Amniotic stem cell (primary cell): Measurements from ENCODE around the gene SMIM27.
"Not testable (repeated sequence)": the region's sequence is repeated elsewhere in the genome, so short reads cannot be mapped to it uniquely, and the experiment has no call there.

Source experiments
- DNase-seq: peaks from one replicate; lab custom pipeline; 2025; lab: John Stamatoyannopoulos, UW

Gene SMIM27, protein sequence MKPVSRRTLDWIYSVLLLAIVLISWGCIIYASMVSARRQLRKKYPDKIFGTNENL

DNA sequence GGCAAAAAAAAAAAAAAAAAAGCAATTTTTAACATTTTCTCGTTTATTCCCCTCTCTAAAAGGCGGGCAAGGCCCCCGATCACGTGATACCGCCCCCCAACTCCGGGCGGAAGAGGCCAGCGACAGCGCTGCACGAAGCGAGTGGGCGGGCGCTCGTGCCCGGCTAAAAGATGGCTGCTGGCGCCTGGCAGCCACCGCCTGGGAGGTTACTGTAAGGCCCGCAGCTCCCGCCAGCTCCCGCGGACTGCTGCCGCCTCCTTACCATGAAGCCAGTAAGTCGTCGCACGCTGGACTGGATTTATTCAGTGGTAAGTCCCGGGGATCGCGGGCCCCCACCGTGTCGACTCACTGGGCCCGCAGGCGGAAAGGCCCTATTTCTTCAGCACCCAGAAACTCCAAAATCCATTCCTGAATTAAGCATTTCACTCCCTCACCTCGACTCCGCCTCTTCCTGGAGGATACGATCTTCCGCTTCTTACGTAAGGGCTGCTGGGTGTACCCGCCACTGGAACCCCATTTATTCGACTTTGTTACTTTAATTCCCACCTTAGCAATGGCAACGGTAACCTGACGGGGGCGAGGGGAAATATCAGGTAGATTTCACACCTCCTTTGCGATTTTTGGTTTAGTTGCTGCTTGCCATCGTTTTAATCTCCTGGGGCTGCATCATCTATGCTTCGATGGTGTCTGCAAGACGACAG is at the start of gene SMIM27, which contains the start of gene TOPORS:
Gene SMIM27 (plus strand): TSS at position 156 of the 701 bp plus-strand sequence. CDS start 108 bp downstream, at position 264.
Gene TOPORS (minus strand): TSS at position 415 of the 701 bp plus-strand sequence. CDS start 150 bp downstream, at position 265.
- DNase-seq = peak; percentile 87

DNA sequence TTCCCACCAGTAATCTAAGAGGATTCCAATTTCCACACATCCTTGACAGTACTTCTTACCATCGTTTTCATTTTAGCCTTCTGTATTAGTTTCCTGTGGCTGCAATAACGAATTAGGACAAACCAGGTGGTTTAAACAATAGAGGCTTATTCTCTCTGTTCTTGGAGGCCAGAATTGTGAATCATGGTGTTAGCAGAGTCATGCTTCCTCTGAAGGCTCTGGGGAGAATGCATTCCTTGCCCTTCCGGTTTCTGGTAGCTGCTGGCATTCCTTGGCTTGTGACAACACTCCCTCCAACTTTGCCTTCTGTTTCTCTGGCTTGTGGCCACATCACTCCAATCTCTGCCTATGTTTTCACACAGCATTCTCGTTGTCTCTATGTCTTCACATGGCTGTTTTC is 49.7 kb upstream of the SMIM27 start:
- no peak for DNase-seq

DNA sequence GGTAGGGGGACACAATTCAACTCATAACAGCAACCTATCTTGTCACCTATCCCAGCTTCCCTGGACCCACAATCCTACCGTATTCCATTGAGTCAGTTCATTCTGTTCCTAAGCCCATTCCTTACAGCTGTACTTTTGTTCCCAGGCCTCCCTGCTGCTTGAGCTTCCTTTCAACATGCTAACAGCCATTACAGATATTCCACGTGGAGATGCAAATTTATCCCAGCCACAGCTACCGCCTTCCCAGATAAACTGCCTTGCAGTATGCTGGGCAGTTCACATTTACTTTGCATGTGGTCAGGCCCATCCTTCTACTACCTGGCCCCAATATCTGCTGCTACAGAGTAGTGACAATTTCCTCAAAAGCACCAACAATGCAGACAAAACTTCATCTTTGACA is 49.1 kb upstream of the SMIM27 start:
- DNase-seq = no peak

DNA sequence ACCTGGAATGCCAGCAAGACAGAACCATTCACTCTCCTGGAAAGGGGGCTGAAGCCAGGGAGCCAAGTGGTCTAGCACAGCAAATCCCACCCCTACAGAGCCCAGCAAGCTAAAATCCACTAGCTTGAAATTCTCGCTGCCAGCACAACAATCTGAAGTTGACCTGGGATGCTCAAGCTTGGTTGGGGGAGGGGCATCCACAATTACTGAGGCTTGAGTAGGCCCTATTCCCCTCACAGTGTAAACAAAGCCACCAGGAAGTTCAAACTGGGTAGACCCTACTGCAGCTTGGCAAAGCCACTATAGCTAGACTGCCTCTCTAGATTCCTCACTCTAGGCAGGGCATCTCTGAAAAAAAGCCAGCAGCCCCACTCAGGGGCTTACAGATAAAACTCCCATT is 43.4 kb upstream of the SMIM27 start:
- DNase-seq = no peak

DNA sequence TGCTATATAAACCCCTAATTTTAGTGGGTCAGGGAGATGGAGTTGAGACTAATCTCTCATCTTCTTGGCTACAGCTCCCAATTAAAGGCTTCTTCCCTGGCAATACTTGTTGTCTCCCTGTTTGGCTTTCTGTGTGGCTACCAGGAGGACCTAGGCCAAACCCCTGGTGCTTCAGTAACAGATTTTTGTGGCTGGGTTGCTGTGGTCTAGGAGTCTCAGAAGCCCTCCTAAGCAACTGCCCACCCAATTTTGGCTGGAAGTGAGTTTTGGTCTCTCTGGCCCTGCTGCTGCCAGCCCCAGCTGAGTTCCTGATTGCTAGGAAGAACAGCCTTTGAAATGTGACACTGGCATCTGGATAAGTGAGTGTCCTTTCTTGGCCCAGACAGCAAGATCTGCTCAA is 35.9 kb upstream of the SMIM27 start:
- no peak for DNase-seq

DNA sequence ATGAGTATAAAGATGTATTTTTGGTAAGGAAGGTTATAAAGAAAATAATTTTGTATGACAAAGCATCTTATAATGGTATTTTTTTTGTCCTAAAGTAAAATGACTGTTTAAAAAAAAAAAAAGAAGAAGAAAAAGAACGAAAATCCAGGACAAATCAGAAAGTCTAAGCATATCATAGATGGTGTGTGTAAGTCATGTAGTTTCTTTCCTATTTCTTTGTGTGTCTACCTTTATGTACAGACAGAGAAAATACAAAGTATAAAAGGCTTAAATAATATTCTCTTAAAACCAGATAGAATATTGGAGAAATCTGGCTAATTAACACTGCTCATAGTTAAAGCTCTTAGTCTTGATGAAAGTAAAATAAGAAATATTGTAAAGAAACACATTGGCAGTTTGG is 33.9 kb upstream of the SMIM27 start:
- no peak for DNase-seq

DNA sequence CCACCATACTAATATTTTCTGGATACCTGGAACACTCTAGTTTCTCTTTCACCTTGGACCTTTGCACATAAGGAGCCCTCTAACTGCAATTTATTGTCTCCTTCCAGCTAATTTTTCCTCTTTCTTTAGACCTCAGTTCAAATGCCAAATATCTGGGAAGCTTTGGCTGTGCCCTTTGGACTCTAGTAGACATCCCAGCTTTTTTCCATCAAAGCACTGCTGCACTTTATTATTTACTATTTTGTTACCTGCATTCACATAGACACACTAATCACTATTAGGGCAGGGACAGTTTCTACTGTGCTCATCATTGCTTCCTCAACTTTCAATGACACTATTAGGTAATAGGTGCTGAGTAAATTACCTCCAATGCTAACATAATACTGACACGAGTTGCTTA is 28.2 kb upstream of the SMIM27 start:
- no peak for DNase-seq

DNA sequence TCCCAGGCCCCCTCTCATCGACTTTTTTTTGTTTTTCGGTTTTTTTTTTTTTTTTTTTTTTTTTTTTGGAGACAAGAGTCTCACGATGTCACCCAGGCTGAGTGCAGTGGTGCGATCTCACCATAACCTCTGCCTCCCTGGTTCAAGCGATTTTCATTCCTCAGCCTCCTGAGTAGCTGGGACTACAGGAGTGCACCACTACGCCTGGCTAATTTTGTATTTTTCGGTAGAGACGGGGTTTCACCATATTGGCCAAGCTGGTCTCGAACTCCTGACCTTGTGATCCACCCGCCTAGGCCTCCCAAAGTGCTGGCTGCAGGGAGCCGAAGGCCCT is 27.6 kb upstream of the SMIM27 start:
- DNase-seq = not testable (repeated sequence)

DNA sequence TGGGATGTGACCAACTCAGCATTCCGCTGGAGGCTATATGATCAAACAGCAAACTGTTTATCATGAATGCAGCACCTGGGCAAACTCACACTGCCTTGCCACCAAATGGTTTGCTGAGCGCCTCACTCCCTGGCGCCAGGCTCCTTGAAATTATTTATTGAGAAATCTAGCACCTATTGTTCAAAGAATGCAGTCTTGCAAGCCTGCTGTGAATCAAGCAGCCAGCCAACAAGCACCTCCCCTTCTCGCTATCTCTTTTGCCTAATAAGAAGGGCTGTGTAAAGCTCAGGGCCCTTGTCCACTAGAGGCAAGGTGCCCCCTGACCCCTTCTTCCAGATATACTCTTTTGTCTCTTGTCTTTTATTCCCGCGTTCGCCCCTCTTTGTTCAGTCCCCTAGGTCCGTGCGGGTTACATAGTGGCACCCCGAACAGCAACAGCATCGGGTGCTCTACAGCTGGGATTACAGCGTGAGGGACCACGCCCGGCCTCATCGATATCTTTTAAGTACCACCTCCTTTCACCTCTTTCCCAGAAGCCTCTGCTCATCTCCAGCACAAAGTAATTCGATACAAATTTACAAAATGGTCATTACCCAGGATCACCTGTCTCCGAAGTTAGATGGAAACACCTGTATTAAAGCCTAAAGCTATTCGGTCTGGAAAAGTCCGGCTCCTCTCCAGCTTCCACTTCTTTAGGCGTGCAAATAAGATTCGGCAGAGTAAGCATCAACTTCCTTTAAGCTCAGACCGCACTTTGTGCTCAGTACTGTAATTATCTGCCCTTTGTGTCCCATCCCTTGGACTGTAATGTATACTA is 27.0 kb upstream of the SMIM27 start:
- no peak for DNase-seq

DNA sequence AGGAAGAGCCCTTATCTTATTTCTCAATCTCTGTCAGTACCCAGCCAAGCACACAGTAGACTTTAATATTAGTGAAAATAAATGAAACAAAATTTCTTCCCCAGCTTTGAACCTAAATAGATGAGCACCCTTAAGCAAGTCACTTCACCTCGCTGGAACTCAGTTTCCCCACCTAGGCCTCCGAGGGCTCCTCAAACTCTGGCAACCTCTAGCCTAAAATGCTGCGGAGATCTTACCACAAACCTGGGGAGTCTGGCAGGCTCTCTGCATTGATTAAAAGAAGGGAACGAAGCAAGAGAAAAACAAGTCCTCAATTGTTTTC is 26.5 kb upstream of the SMIM27 start:
- no peak for DNase-seq

DNA sequence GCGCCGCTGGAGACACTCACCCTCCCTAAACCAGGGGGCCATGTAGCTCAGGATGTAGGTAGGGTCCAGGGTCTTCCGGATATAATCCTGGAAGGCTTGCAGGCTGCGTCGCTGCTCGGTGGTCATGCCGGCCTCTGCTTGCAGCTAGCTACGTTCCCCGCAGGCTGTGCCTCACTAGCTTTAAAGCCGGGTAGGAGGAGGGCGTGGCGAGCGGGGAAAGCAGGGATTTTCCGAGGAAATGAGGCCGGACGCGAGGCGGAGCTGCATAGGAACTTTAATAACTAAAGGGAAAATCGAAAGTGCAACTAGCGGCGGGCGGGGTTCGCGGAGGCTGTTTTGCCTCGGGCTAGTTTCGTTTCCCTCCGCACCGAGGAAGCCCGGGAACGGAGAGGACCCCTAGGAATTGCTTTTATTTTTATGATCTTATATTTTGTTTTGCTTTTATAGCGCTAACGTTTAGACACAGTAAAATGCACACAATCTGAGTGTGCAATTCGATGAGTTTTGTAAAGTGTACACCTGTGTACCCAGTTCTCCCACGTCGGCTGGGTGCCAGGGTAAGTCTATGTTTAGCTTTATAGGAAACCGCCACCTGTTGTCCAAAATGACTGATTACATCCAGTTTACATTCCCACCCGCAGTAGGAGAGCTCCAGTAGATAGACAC is 26.0 kb upstream of the SMIM27 start, which contains the start of gene RIGI:
Gene RIGI (minus strand): TSS at position 156 of the 666 bp plus-strand sequence. CDS start 30 bp downstream, at position 126.
- DNase-seq = peak; percentile 86

DNA sequence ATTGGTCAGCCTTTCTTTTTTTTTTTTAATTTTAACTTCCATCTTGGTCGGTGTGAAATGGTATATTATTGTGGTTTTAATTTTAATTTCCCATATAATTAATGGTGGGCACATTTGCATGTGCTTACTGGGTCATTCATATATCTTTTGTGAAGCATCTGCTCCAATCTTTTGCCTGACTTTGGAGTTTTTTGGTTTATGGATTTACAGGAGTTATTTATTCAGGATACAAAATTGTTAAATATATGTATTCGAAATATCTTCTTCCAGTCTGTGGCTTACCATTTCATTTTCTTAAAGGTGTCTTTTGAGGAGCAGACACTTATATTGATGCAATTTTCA is 25.4 kb upstream of the SMIM27 start:
- no peak for DNase-seq

DNA sequence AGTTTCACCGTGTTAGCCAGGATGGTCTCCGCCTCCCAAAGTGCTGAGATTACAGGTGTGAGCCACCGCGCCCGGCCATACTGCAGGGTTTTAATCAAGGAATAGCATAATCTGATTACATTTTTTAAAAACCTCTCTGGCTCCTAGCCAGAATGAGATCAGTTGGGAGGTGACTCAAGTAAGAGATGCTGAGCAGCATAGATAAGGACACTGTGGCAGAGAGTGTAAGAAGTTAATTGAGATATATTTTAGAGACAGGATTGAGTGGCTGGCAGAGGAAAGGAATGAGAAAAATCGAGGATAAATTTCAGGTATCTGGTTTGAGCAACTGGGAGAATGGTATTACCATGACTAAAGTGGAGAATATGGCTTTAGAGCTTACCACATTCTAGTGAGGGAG is 18.8 kb upstream of the SMIM27 start:
- no peak for DNase-seq

DNA sequence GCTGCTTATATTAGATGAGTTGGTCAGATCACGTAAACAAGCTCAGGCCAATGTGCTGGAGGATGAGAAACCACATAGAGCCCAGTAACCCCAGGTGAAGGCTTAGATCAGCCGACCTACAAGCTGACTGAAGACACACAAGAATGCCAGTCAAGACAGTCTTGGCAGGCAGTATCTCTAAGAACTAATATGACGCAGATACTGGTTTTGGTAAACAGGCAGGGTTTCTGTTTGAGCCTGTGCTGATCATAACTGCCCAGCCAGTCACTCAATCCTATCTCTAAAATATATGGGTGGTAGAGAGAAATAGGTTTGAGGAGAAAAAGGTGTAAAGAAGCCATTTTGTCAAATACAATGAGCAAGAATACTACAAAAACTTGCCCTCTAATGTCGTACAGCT is 18.3 kb upstream of the SMIM27 start:
- DNase-seq = no peak

DNA sequence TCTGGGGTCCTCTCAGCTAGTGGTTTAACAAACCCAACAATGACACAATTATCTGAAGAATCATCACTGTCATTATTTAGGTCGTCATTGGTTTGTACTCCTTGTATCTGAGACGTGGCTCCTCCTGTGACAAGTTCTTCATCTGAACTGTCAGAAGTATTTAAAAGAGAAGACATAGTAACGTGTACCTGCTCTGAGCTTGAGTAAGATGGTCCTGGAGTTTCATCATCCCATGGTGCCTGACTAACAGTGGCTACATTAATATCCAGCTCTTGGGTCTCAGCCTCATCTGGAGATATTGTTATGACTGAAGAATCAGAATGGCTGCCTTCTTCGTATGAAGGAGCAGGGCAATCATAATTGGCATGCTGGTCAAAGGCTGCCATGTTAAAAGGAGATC is 9.1 kb upstream of the SMIM27 start:
- no peak for DNase-seq

DNA sequence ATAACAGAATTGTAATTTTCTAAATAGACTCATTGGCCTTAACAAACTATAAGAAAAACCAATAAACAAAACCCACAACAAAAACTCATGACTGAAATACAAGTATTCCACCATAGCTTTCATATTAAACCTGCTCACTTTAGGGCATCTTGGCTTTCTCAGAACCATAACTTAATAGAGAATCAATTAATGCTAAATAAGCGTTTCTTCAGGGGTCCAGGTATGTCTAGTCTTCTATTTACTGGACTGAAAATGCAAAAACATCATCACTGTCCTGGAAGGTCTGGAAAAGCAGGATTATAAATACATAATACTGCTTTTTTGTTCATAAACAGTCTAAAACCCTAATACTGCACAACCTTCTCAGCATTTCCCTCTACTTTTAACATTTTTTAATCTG is 6.2 kb upstream of the SMIM27 start:
- DNase-seq = no peak

DNA sequence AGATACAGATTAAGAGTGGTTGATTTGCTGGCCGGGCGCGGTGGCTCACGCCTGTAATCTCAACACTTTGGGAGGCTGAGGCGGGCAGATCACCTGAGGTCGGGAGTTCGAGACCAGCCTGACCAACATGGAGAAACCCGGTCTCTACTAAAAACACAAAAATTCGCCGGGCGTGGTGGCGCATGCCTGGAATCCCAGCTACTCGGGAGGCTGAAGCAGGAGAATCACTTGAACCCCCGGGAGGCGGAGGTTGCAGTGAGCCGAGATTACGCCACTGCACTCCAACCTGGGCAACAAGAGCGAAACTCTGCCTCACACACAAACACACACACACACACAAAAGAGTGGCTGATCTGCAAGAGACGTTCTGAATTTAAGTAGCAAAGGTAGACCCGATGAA is 3.9 kb upstream of the SMIM27 start:
- not testable (repeated sequence) for DNase-seq

DNA sequence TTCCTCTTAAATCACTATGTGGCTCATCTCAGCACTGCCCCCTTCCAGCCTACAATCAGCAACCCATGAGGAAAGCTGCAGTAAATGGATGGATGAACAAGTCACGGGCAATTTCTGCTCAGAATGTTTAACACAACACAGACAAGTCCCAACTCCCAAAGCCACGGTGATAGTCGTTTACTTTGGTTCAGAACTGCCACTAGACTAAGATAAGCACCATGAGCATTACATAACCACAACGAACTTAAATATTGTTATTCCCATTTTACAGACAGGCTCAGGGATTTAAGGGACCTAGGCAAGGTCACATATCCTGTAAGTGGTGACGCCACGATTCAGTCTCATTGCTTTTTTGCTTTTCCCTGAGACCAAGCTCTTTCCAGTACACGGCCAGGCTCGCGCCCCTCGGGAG is 2.0 kb upstream of the SMIM27 start:
- DNase-seq = no peak

DNA sequence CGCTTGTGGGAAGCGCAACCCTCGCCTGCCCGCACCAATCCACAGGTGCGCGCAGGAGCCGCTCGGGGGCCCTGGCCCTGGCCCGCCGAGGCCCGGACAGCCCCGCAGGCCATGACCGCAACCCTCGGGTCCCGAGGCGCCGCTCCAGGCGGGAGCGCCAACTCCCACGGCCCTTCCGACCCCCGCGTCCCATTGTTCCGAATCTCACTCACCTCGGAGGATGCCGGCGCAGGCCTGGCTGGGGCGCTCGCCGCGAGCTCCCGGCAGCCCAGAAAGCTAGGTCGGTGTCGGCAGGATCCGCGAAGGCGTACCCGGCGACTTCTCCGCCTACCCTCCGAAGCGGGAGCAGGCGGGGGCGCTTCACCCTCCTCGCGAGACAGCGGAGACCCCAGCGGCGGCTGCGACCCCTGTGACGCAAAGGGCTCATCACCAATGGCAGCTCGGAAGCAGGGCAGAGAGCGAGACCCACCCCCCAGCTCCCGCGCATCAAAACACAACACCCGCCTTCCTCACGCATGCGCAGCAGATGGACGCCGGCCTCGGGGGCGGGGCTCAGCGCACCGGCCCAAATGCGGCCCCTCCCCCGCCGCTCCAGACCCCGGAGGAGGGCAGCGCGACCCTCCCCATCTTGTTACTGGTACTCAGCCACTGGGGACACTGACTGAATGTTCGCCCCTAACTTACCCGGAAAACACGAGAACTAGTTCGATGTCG is 1.4 kb upstream of the SMIM27 start:
- DNase-seq = peak; percentile 77

DNA sequence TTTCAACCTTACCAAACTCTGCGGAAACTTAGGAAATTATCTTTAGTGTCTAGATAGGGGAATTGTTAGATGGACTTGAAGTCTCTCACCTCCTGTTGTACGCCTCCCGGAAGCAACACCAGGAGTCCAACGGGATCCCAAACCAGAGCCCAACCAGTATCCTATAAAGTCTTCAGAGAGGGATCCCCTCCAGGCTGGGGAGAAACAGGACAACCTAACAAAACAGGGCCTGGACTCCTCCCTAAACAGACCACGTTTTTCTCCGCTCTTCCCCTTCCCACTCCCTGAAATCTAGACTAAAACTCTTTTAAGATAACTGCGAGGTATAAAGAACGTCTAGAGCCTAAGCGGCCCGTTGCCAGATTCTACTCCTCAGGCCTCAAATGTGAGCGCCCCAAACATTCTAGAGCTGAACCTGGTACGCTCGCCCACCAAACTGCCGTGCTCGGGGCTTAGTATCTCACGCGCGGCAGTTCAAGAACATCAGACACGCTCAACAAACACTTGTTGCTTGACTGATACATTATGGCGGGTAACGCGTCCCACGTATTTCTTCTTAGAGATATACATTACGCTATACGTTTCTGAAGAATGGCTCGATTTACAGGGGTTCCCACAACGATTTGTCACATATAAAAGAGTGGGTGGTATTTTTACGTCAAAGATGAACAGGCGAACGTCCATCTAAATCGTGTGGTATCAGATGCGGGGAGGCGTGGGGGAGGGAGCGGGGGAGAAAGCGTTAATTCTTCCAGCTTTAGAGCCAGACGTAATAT is 663 bp upstream of the SMIM27 start:
- DNase-seq = peak; percentile 13

DNA sequence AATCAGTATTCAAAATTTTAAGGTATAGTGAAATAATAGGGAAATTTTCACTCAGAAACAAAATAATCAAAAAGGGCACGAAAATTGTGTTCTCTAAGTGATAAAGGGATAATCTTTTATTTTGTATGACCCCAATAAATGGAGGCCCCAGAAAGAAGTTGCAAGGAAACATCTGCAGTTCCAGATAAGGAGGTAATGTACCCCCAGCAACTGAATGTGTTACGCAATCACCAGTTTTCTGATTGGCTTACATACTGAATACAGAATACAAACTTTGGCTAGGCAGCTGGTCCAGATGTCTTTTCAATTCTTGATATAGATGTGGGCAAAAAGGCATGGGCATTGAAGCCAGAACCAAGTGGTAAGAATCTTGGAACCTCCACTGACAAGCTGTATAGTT is 2.0 kb downstream of the SMIM27 start:
- DNase-seq = no peak

DNA sequence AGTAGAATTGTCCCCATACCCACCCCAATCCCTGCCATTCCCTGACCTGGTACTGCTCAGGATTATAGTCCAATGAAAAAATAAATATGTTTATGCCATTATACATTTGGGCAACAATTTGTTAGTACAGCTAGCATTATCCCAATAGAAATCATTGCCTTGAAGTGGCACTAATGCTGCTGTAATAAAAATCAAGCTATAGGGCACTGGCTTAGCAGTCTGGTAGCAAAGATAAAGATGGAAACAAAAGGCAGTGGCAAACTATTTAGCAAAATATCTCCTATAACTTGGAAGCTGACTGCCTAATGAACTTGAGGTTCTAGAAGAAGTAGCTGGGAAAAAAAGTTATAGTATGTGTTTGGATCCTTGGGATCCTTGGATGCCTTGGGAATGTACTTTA is 2.5 kb downstream of the SMIM27 start:
- no peak for DNase-seq
